Osteoblast (primary cell): ENCODE measurements around the gene SLC23A3. TPM values are rescaled to one million over a fixed set of nuclear protein-coding genes. Genes with fewer than 3 reads are reported as not detected.
A peak's percentile ranks its signal among the peaks of the same experiment; 100 is the strongest.

Experiments
- DNase-seq: peaks from one replicate; pipeline ENCODE4 v3.0.0; 2011; ENCODE audit warnings: low spot score, mixed read lengths; ENCODE audit not compliant: insufficient read length; ENCODE audit errors: missing footprints
- H2AFZ ChIP-seq: 2 replicates; pipeline ENCODE4 v1.6.0; 2011; ENCODE audit warnings: mild to moderate bottlenecking, low read length
- H3K27ac ChIP-seq: 2 replicates; pipeline ENCODE4 v1.5.1; 2011; ENCODE audit warnings: mild to moderate bottlenecking, low read depth, low read length, moderate library complexity
- H3K27me3 ChIP-seq: 2 replicates; pipeline ENCODE4 v1.6.0; 2012; ENCODE audit warnings: mild to moderate bottlenecking, control low read depth, inconsistent platforms, low read length, moderate library complexity; ENCODE audit not compliant: insufficient read depth
- H3K36me3 ChIP-seq: 2 replicates; pipeline ENCODE4 v1.5.1; 2011; ENCODE audit warnings: mild to moderate bottlenecking, low read length, control low read depth, moderate library complexity; ENCODE audit not compliant: insufficient read depth
- H3K4me1 ChIP-seq: 2 replicates; pipeline ENCODE4 v1.5.1; 2011; ENCODE audit warnings: mild to moderate bottlenecking, low read length, control low read depth, moderate library complexity; ENCODE audit not compliant: insufficient read depth
- H3K4me2 ChIP-seq: 2 replicates; pipeline ENCODE4 v1.6.0; 2011; ENCODE audit warnings: mild to moderate bottlenecking, low read length; ENCODE audit not compliant: insufficient read depth
- H3K4me3 ChIP-seq: fragments of 200-600 bp; sonication (generic); 3 replicates; pipeline ENCODE4 v1.5.1; 2012; ENCODE audit warnings: mild to moderate bottlenecking, low read length, inconsistent platforms; ENCODE audit not compliant: insufficient read depth
- H3K79me2 ChIP-seq: 2 replicates; pipeline ENCODE4 v1.6.0; 2012; ENCODE audit warnings: mild to moderate bottlenecking, low read length, control low read depth, inconsistent platforms; ENCODE audit not compliant: insufficient read depth
- H3K9me3 ChIP-seq: 2 replicates; pipeline ENCODE4 v1.5.1; 2011; ENCODE audit warnings: low read depth, low read length, control low read depth
- H4K20me1 ChIP-seq: 2 replicates; pipeline ENCODE4 v1.6.0; 2012; ENCODE audit warnings: mild to moderate bottlenecking, low read length, control low read depth; ENCODE audit not compliant: insufficient read depth
- total RNA-seq: library from RNA; depleted of rRNA; stranded (reverse); fragments of >200 nt; gene quantifications from 2 replicates; pipeline ENCODE4 v1.2.3, GENCODE V29; 2012
- TF ChIP-seq, protein P1 (sequence below): IDR thresholded peaks from 2 replicates; pipeline ENCODE4 v1.5.1; 2011; ENCODE audit warnings: mild to moderate bottlenecking, low read depth, low read length, moderate library complexity; ENCODE audit errors: extremely low read depth

The SLC23A3 gene
- total RNA-seq, 1 donor = 1.4 TPM

DNA sequence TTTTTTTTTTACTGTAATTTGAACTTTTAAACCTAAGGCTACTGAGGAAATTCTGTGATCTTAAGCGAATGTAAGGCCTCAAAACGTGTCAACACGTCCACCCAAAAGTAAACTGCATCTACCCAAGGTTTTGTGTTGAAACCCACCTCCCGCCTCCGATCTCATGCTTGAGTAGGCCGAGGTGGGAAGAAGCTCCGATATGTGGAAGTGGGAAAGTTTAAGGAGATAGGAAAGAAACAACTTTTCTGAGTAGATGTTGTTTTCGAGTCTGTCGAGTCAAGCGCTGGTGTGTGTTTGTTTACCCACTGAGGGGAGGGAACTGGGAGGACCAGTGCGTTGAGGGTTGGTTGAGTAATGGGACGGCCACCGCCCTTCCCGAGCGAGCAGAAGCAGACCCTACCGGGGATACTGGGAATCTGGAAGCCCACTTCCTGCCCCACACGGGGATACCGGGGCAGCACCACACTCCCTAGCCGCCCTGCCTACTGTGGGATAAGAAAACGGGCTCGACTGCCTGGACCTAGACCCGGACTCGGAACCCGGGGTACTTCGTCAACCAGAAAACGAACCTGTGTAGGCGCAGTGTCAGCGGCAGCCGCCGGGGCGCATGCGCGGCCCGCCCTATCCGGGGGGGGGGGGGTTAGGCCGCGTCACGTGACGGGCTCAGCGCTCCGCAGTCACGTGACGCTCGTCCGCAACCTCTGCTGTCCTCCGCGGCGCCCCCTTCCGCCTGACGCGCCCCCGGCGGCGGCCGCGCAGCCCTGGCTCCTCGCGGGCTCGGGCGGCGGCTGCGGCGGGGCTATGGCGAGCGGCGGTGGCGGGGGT is 7.9 kb upstream of the SLC23A3 start, which contains the start of gene RETREG2:
Gene RETREG2, plus strand, starts transcription at position 724 of the 825 bp plus-strand sequence. Its CDS starts 78 bp downstream, at position 802.
- Histone ChIP-seq H3K36me3 (peaks cover 41% of the 10 kb centered on the region), H4K20me1 (peaks cover 13% of the 10 kb centered on the region), H3K27me3 (no peaks in the 10 kb centered on the region), H3K27ac (peak within 1 kb of the TSS; percentile 83), H3K4me1 (peaks cover 30% of the 10 kb centered on the region), H3K9me3 (no peaks in the 10 kb centered on the region), H3K4me3 (peak within 1 kb of the TSS; percentile 78), H3K4me2 (peak within 1 kb of the TSS; percentile 94), H3K79me2 (peaks cover 56% of the 10 kb centered on the region), H2AFZ (peak within 1 kb of the TSS; percentile 89)
- TF ChIP-seq, protein P1, sequence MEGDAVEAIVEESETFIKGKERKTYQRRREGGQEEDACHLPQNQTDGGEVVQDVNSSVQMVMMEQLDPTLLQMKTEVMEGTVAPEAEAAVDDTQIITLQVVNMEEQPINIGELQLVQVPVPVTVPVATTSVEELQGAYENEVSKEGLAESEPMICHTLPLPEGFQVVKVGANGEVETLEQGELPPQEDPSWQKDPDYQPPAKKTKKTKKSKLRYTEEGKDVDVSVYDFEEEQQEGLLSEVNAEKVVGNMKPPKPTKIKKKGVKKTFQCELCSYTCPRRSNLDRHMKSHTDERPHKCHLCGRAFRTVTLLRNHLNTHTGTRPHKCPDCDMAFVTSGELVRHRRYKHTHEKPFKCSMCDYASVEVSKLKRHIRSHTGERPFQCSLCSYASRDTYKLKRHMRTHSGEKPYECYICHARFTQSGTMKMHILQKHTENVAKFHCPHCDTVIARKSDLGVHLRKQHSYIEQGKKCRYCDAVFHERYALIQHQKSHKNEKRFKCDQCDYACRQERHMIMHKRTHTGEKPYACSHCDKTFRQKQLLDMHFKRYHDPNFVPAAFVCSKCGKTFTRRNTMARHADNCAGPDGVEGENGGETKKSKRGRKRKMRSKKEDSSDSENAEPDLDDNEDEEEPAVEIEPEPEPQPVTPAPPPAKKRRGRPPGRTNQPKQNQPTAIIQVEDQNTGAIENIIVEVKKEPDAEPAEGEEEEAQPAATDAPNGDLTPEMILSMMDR = no peak
- DNase-seq = peak; percentile 100

GRCh38 chr2:219176818-219177551 is 7.2 kb upstream of the SLC23A3 start, which contains the start of gene CNPPD1:
Gene CNPPD1, minus strand, starts transcription at chr2:219176925. Its CDS starts 97 bp downstream, at chr2:219176828.
- H3K79me2 ChIP-seq = peaks cover 55% of the 10 kb centered on the region
- H3K4me1 ChIP-seq = peaks cover 30% of the 10 kb centered on the region
- TF ChIP-seq, protein P1 = no peak
- H3K27me3 ChIP-seq = no peaks in the 10 kb centered on the region
- H4K20me1 ChIP-seq = peaks cover 13% of the 10 kb centered on the region
- peak within 1 kb of the TSS; percentile 83 for H3K27ac ChIP-seq
- peaks cover 36% of the 10 kb centered on the region for H3K36me3 ChIP-seq
- peak within 1 kb of the TSS; percentile 78 for H3K4me3 ChIP-seq
- H2AFZ ChIP-seq = peak within 1 kb of the TSS; percentile 89
- peak within 1 kb of the TSS; percentile 94 for H3K4me2 ChIP-seq
- DNase-seq = peak; percentile 96
- no peaks in the 10 kb centered on the region for H3K9me3 ChIP-seq

DNA sequence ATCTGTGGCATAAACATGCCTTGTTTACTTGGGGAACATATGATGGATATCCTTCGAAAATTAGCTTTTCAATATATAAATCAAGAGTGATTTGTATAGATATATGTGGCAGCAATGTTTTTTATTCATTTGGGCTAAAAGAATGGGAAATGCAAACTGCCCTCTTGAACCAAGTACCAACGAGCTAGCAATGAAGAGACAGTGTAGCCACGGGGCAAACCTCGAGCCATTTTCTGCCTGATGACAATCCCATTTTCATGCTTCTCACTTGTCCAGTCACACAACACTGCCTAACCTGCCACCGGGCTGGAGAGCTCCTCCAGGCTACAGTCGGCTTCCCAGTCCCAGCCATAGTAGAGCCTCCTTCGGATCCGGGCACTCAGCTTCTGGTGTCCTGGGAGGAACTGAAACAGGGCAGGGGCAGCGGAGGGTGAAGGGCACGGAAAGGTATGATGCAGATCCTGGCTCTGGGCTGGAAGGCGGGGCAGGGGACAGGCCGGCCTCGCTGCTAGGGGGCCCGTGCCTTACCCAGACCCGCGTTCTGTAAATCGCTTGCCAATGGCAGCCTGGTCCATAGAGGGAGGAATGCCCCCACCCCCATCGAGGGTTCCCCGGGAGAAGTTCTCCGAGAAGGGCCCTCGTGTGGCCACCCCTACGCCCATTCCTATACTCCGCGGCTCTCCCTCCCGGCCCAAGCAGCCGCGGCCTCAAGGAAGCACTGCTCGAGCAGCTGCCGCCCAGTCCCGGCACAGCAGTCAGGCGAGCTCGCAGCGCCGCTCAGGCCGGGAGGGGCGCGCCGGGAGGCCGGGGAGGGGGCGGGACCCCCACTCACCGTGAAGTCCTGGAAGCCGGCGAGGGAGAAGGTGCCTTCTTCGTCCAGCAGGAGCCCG is 6.3 kb upstream of the SLC23A3 start:
- peaks cover 31% of the 10 kb centered on the region for H3K36me3 ChIP-seq

More for the DNA sequence above, 6.3 kb upstream of the SLC23A3 start:
- Histone ChIP-seq H3K27ac (peak overlapping the region; percentile 83), H2AFZ (peak overlapping the region; percentile 89), H3K4me3 (peak overlapping the region; percentile 78), H3K9me3 (no peaks in the 10 kb centered on the region), H4K20me1 (peaks cover 13% of the 10 kb centered on the region), H3K4me1 (peaks cover 32% of the 10 kb centered on the region), H3K4me2 (peak overlapping the region; percentile 94), H3K27me3 (no peaks in the 10 kb centered on the region), H3K79me2 (peaks cover 51% of the 10 kb centered on the region)
- TF ChIP-seq, protein P1 = no peak
- peak; percentile 82 for DNase-seq
